ENCODE results near the gene PDLIM1. TPM values are rescaled to one million over a fixed set of nuclear protein-coding genes. Genes with fewer than 3 reads are reported as not detected.

Gene PDLIM1
- total and polyA plus RNA-seq, 2 of the 13 experiments (the other 11 are each of a cell fraction or from before 2014, with no cell fraction given) = 119 to 123 TPM

- TF ChIP-seq MAFG (CRISPR knock-in tag; IDR thresholded peaks at IDR 0.05) = no peak; the same call in 1 of the 2 replicates
- TF ChIP-seq ZNF260 (CRISPR knock-in tag; IDR thresholded peaks at IDR 0.05; ENCODE audit: borderline replicate concordance, low read depth) = no peak
- TF ChIP-seq TOE1 (CRISPR knock-in tag; IDR thresholded peaks at IDR 0.05) = no peak
- TF ChIP-seq HOXA9 (CRISPR knock-in tag; IDR thresholded peaks at IDR 0.05; ENCODE audit: borderline replicate concordance) = peak; percentile 53; the same call in 1 of the 2 replicates
- no peak for TF ChIP-seq ZSCAN30 (CRISPR knock-in tag; IDR thresholded peaks at IDR 0.05)
- no peak for TF ChIP-seq KDM1A (CRISPR knock-in tag; IDR thresholded peaks at IDR 0.05)
- TF ChIP-seq ZNF225 (CRISPR knock-in tag; IDR thresholded peaks at IDR 0.05) = 0 out of 2 replicates have a peak, but pooled peaks have one; percentile 46
- peak; percentile 76 for TF ChIP-seq SRSF1 (optimal IDR thresholded peaks at IDR 0.05; ENCODE audit: low read depth, low read length)
- no peak for TF ChIP-seq CHD4 (IDR thresholded peaks at IDR 0.05; ENCODE audit: borderline replicate concordance, low read length)
- no peak for TF ChIP-seq ZNF335 (CRISPR knock-in tag; IDR thresholded peaks at IDR 0.05)
- TF ChIP-seq TCF12 (IDR thresholded peaks at IDR 0.05) = no peak
- no peak for TF ChIP-seq TCF12 (CRISPR knock-in tag; IDR thresholded peaks at IDR 0.05)
- no peak for TF ChIP-seq TAF15 (IDR thresholded peaks at IDR 0.05; ENCODE audit: low read depth, low read length, poor library complexity, severe bottlenecking)
- no peak for TF ChIP-seq CEBPZ (IDR thresholded peaks at IDR 0.05; ENCODE audit: low read length)
- TF ChIP-seq ZNF790 (CRISPR knock-in tag; IDR thresholded peaks at IDR 0.05; ENCODE audit: borderline replicate concordance) = no peak
- peak; percentile 76 for TF ChIP-seq ARID4A (CRISPR knock-in tag; IDR thresholded peaks at IDR 0.05; ENCODE audit: borderline replicate concordance)
- TF ChIP-seq ZNF883 (CRISPR knock-in tag; IDR thresholded peaks at IDR 0.05; ENCODE audit: not compliant biosample characterization) = peak; percentile 75
- 0 out of 2 replicates have a peak, but pooled peaks have one; percentile 3 for TF ChIP-seq AHR (CRISPR knock-in tag; IDR thresholded peaks at IDR 0.05)
- no peak for TF ChIP-seq FOXA1 (IDR thresholded peaks at IDR 0.05)
- 0 out of 2 replicates have a peak, but pooled peaks have one; percentile 6 for TF ChIP-seq FOXA1 (CRISPR knock-in tag; IDR thresholded peaks at IDR 0.05)
- TF ChIP-seq ZNF121 (CRISPR knock-in tag; IDR thresholded peaks at IDR 0.05) = no peak
- TF ChIP-seq ATM (IDR thresholded peaks at IDR 0.05; ENCODE audit: borderline replicate concordance) = no peak
Observed at GRCh38 chr10:95290461-95291364, at the start of gene PDLIM1 (continued).
